ENCODE data around the gene BCL2A1. TPM values are rescaled to one million over a fixed set of nuclear protein-coding genes. Genes with fewer than 3 reads are reported as not detected.
"Not testable (repeated sequence)": the region's sequence is repeated elsewhere in the genome, so short reads cannot be mapped to it uniquely, and the experiment has no call there.

BCL2A1 gene
- total and polyA plus RNA-seq, 2 donors (not counting 1 experiment from before 2014, with no cell fraction given) = 33.8 to 49.2 TPM

DNA sequence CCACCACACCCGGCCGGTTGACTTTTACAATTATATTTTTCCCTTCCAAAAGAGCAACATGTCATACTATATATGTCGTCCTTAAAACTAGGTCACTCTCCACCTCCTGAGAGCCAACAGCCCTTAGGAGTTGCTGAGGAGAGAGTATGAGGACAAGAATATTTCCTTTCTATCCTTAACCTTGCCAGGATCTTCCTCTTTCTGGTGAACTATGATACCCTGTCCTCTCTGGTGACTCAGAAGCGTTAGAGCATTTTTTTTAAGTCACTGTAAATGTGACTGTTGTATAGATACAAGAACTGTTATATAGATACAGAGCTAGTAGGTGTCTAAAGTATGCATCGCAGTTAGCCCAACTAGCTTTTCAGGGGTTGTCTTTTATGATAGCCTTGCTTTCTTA lies 40.5 kb downstream of the BCL2A1 start:
- no peaks in the 10 kb centered on the region for H3K4me1 Mint-ChIP-seq
- Histone ChIP-seq H3K4me2 (replicated peaks; ENCODE audit: low read depth, low read length, poor library complexity, severe bottlenecking) (no peak overlapping the region), H3K79me2 (ENCODE audit: control insufficient read depth, insufficient read depth, low read length) (no peaks in the 10 kb centered on the region), H4K20me1 (ENCODE audit: control insufficient read depth, insufficient read depth, low read length, poor library complexity, severe bottlenecking) (no peaks in the 10 kb centered on the region), H3K27ac (ENCODE audit: low read length in 2 of 2) (no peak overlapping the region), H3K36me3 (replicated peaks in 1 of 2; ENCODE audit: control extremely low read depth in 1 of 2, control insufficient read depth in 1 of 2, extremely low read depth in 1 of 2, insufficient read depth in 2 of 2, low read length in 1 of 2) (no peaks in the 10 kb centered on the region), H3K9ac (ENCODE audit: low read length) (no peak overlapping the region), H3K27me3 (replicated peaks in 1 of 4; ENCODE audit: control extremely low read depth in 1 of 4, control insufficient read depth in 3 of 4, insufficient read depth in 4 of 4, low read length in 3 of 4) (peaks cover 0 to 4% (median 0%) of the 10 kb centered on the region in 4 experiments), H2AFZ (ENCODE audit: insufficient read depth, low read depth, low read length, poor library complexity, severe bottlenecking) (no peak overlapping the region), H3K4me3 (ENCODE audit: control extremely low read depth in 1 of 5, extremely low read depth in 1 of 5, insufficient read depth in 1 of 5, low read depth in 2 of 5, low read length in 4 of 5) (no peak overlapping the region), H3K9me3 (ENCODE audit: control extremely low read depth in 1 of 3, control insufficient read depth in 2 of 3, insufficient read depth in 1 of 3, low read length in 2 of 3) (no peaks in the 10 kb centered on the region), H3K4me1 (ENCODE audit: control insufficient read depth in 2 of 2, insufficient read depth in 2 of 2, low read length in 2 of 2) (no peaks in the 10 kb centered on the region)
- peaks cover 10% of the 10 kb centered on the region for H3K27me3 Mint-ChIP-seq
- ATAC-seq (ENCODE audit: low read depth) (no peak), DNase-seq (no peak)
- intact Hi-C loops (cut with micrococcal nuclease) = no loop called here
- H3K9me3 Mint-ChIP-seq (ENCODE audit: insufficient read depth) = no peaks in the 10 kb centered on the region
- ChIA-PET POLR2A (interaction anchor here (1.3 kb wide), 1 partner anchor 34 kb away, joined by 3 read pairs; no protein-coding TSS in a partner anchor), CTCF (no interaction called here)
- WGBS (ENCODE audit: insufficient coverage) = 100% methylated on average over 1 of the region's 5 CpGs
- no peak for TF ChIP-seq EZH2 (IDR thresholded peaks at IDR 0.05; ENCODE audit: borderline replicate concordance, insufficient read depth, low read depth, low read length, poor library complexity, severe bottlenecking)
- TF ChIP-seq, protein P1, sequence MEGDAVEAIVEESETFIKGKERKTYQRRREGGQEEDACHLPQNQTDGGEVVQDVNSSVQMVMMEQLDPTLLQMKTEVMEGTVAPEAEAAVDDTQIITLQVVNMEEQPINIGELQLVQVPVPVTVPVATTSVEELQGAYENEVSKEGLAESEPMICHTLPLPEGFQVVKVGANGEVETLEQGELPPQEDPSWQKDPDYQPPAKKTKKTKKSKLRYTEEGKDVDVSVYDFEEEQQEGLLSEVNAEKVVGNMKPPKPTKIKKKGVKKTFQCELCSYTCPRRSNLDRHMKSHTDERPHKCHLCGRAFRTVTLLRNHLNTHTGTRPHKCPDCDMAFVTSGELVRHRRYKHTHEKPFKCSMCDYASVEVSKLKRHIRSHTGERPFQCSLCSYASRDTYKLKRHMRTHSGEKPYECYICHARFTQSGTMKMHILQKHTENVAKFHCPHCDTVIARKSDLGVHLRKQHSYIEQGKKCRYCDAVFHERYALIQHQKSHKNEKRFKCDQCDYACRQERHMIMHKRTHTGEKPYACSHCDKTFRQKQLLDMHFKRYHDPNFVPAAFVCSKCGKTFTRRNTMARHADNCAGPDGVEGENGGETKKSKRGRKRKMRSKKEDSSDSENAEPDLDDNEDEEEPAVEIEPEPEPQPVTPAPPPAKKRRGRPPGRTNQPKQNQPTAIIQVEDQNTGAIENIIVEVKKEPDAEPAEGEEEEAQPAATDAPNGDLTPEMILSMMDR (IDR thresholded peaks at IDR 0.05) = no peak
- H3K27ac Mint-ChIP-seq = no peak overlapping the region
- no peak overlapping the region for H3K4me3 Mint-ChIP-seq

DNA sequence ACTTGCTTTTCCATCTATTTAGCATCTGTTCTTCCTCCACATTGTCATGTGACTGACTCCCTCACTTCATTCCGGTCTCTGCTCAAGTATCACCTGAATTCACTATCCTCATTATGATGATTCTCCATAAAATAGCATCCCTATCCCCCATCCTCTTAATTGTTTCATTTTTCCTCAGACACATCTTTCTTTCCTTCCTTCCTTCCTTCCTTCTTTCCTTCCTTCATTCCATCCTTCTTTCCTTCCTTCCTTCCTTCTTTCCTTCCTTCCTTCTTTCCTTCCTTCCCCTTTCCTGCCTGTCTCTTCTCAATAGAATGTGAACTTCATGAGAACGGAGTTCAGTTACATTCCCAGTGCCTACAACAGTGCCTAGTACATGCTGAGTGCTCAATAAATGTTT lies 41.6 kb downstream of the BCL2A1 start:
- Histone ChIP-seq H4K20me1 (ENCODE audit: control insufficient read depth, insufficient read depth, low read length, poor library complexity, severe bottlenecking) (no peaks in the 10 kb centered on the region), H3K27me3 (replicated peaks in 1 of 4; ENCODE audit: control extremely low read depth in 1 of 4, control insufficient read depth in 3 of 4, insufficient read depth in 4 of 4, low read length in 3 of 4) (peaks cover 0 to 4% (median 0%) of the 10 kb centered on the region in 4 experiments), H3K4me1 (ENCODE audit: control insufficient read depth in 2 of 2, insufficient read depth in 2 of 2, low read length in 2 of 2) (peaks cover 1 to 3% of the 10 kb centered on the region in 2 donors), H3K27ac (ENCODE audit: low read length in 2 of 2) (no peak overlapping the region), H3K4me3 (ENCODE audit: control extremely low read depth in 1 of 5, extremely low read depth in 1 of 5, insufficient read depth in 1 of 5, low read depth in 2 of 5, low read length in 4 of 5) (no peak overlapping the region), H3K9me3 (ENCODE audit: control extremely low read depth in 1 of 3, control insufficient read depth in 2 of 3, insufficient read depth in 1 of 3, low read length in 2 of 3) (no peaks in the 10 kb centered on the region), H3K79me2 (ENCODE audit: control insufficient read depth, insufficient read depth, low read length) (peaks cover 7% of the 10 kb centered on the region), H2AFZ (ENCODE audit: insufficient read depth, low read depth, low read length, poor library complexity, severe bottlenecking) (no peak overlapping the region), H3K9ac (ENCODE audit: low read length) (no peak overlapping the region), H3K36me3 (replicated peaks in 1 of 2; ENCODE audit: control extremely low read depth in 1 of 2, control insufficient read depth in 1 of 2, extremely low read depth in 1 of 2, insufficient read depth in 2 of 2, low read length in 1 of 2) (no peaks in the 10 kb centered on the region), H3K4me2 (replicated peaks; ENCODE audit: low read depth, low read length, poor library complexity, severe bottlenecking) (no peak overlapping the region)
- intact Hi-C loops (cut with micrococcal nuclease) = no loop called here
- DNase-seq (no peak), ATAC-seq (ENCODE audit: low read depth) (no peak)
- no peak overlapping the region for H3K27ac Mint-ChIP-seq
- peaks cover 10% of the 10 kb centered on the region for H3K27me3 Mint-ChIP-seq
- H3K4me3 Mint-ChIP-seq = no peak overlapping the region
- WGBS (ENCODE audit: insufficient coverage) = 88% methylated on average over 1 of the region's 2 CpGs
- no peak for TF ChIP-seq EZH2 (IDR thresholded peaks at IDR 0.05; ENCODE audit: borderline replicate concordance, insufficient read depth, low read depth, low read length, poor library complexity, severe bottlenecking)
- TF ChIP-seq, protein P1 (IDR thresholded peaks at IDR 0.05) = no peak
- CTCF ChIA-PET = no interaction called here
- peaks cover 2% of the 10 kb centered on the region for H3K4me1 Mint-ChIP-seq
- POLR2A ChIA-PET = no interaction called here
- no peaks in the 10 kb centered on the region for H3K9me3 Mint-ChIP-seq (ENCODE audit: insufficient read depth)

DNA sequence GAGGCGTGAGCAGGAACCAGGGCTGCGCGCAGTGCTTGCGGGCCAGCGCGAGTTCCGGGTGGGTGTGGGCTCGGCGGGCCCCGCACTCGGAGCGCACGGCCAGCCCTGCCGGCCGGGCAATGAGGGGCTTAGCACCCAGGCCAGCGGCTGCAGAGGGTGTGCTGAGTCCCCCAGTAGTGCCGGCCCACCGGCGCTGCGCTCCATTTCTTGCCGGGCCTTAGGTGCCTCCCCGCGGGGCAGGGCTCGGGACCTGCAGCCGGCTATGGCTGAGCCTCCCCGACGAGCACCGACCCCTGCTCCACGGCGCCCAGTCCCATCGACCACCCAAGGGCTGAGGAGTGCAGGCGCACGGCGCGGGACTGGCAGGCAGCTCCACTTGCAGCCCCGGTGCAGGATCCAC lies 44.9 kb downstream of the BCL2A1 start:
- H3K4me2 ChIP-seq (replicated peaks; ENCODE audit: low read depth, low read length, poor library complexity, severe bottlenecking); H3K36me3 ChIP-seq (replicated peaks in 1 of 2; ENCODE audit: control extremely low read depth in 1 of 2, control insufficient read depth in 1 of 2, extremely low read depth in 1 of 2, insufficient read depth in 2 of 2, low read length in 1 of 2); DNase-seq; POLR2A ChIA-PET; H3K4me3 Mint-ChIP-seq; H3K27me3 Mint-ChIP-seq; H3K9ac ChIP-seq (ENCODE audit: low read length); H3K4me3 ChIP-seq (ENCODE audit: control extremely low read depth in 1 of 5, extremely low read depth in 1 of 5, insufficient read depth in 1 of 5, low read depth in 2 of 5, low read length in 4 of 5); H3K27ac Mint-ChIP-seq; H2AFZ ChIP-seq (ENCODE audit: insufficient read depth, low read depth, low read length, poor library complexity, severe bottlenecking); H3K27ac ChIP-seq (ENCODE audit: low read length in 2 of 2); H4K20me1 ChIP-seq (ENCODE audit: control insufficient read depth, insufficient read depth, low read length, poor library complexity, severe bottlenecking); intact Hi-C loops (cut with micrococcal nuclease); H3K27me3 ChIP-seq (replicated peaks in 1 of 4; ENCODE audit: control extremely low read depth in 1 of 4, control insufficient read depth in 3 of 4, insufficient read depth in 4 of 4, low read length in 3 of 4); ATAC-seq (ENCODE audit: low read depth); H3K9me3 Mint-ChIP-seq (ENCODE audit: insufficient read depth): not testable (repeated sequence)
- Histone ChIP-seq H3K4me1 (ENCODE audit: control insufficient read depth in 2 of 2, insufficient read depth in 2 of 2, low read length in 2 of 2) (peaks cover 14 to 15% of the 10 kb centered on the region in 2 donors), H3K9me3 (ENCODE audit: control extremely low read depth in 1 of 3, control insufficient read depth in 2 of 3, insufficient read depth in 1 of 3, low read length in 2 of 3) (peaks cover 1 to 20% (median 4%) of the 10 kb centered on the region in 3 donors), H3K79me2 (ENCODE audit: control insufficient read depth, insufficient read depth, low read length) (peaks cover 32% of the 10 kb centered on the region)
- WGBS (ENCODE audit: insufficient coverage) = over 99% methylated on average over 36 of the region's 36 CpGs
- CTCF ChIA-PET = interaction anchor here (1.1 kb wide), 1 partner anchor 73 kb away, joined by 3 read pairs; no protein-coding TSS in a partner anchor
- H3K4me1 Mint-ChIP-seq = peaks cover 30% of the 10 kb centered on the region

Data from B cell (primary cell).